Parathyroid adenoma (tissue), 2 donors: Measurements from ENCODE around the gene SYDE2.
A peak's percentile ranks its signal among the peaks of the same experiment; 100 is the strongest.

ENCODE experiments used
- H2AFZ ChIP-seq: fragments of 300-600 bp; sonication (generic); one replicate; pipeline ENCODE4 v1.7.0; 2017; ENCODE audit warnings: antibody characterized with exemption, mild to moderate bottlenecking
- H3K27ac ChIP-seq: fragments of 300-600 bp; sonication (generic); one replicate; pipeline ENCODE4 v1.7.0; 2017
- H3K27me3 ChIP-seq: fragments of 300-600 bp; sonication (generic); one replicate; pipeline ENCODE4 v1.7.0; 2017; ENCODE audit warnings: low read length; ENCODE audit not compliant: control insufficient read depth, insufficient read depth
- H3K36me3 ChIP-seq: fragments of 300-600 bp; sonication (generic); one replicate; pipeline ENCODE4 v1.7.0; 2017; ENCODE audit warnings: low read length; ENCODE audit not compliant: control insufficient read depth, insufficient read depth
- H3K4me1 ChIP-seq: fragments of 300-600 bp; sonication (generic); one replicate; pipeline ENCODE4 v1.7.0; 2017; ENCODE audit warnings: control low read depth
- H3K4me2 ChIP-seq: fragments of 300-600 bp; sonication (generic); one replicate; pipeline ENCODE4 v1.7.0; 2017; ENCODE audit warnings: low read length
- H3K4me3 ChIP-seq: fragments of 300-600 bp; sonication (generic); one replicate; pipeline ENCODE4 v1.7.0; 2017; ENCODE audit warnings: low read depth, low read length
- H3K79me2 ChIP-seq: fragments of 300-600 bp; sonication (generic); one replicate; pipeline ENCODE4 v1.7.0; 2017; ENCODE audit warnings: control low read depth
- H3K9ac ChIP-seq: fragments of 300-600 bp; sonication (generic); one replicate; pipeline ENCODE4 v1.7.0; 2017; ENCODE audit warnings: mild to moderate bottlenecking
- H3K9me3 ChIP-seq: fragments of 300-600 bp; sonication (generic); one replicate; pipeline ENCODE4 v1.7.0; 2017; ENCODE audit warnings: low read length; ENCODE audit not compliant: control insufficient read depth
- TF ChIP-seq, protein P1 (sequence below): fragments of 300-600 bp; sonication (generic); IDR thresholded peaks from one replicate; pipeline ENCODE4 v1.7.0; 2017; ENCODE audit warnings: antibody characterized with exemption, mild to moderate bottlenecking
- donor health status: primary hyperparathyroidism.

Gene SYDE2

DNA sequence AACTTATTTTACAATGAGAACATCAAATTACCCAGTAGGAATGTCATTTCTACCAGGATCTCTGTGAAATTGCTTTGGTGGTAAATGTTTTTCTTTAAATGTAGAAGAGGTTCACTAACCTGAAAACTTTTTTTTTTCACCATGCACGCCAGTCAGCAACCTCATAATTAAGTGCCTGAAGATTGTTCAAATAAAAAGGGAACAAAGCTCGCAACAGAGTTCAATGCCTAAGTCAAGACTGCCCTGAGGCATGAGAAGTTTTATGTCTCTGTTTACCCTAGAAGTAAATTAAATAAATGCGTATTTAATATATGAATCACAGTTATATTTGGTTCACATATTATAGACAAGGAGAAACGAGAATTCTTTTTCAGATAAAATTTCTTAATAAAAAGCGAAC, 13.8 kb upstream of the SYDE2 start:
- Histone ChIP-seq H3K9ac (no peak overlapping the region), H3K36me3 (no peaks in the 10 kb centered on the region), H3K4me2 (no peak overlapping the region), H2AFZ (no peak overlapping the region), H3K4me1 (no peaks in the 10 kb centered on the region), H3K4me3 (no peak overlapping the region), H3K27ac (no peak overlapping the region), H3K9me3 (no peaks in the 10 kb centered on the region), H3K27me3 (no peaks in the 10 kb centered on the region), H3K79me2 (no peaks in the 10 kb centered on the region)
- TF ChIP-seq, protein P1, sequence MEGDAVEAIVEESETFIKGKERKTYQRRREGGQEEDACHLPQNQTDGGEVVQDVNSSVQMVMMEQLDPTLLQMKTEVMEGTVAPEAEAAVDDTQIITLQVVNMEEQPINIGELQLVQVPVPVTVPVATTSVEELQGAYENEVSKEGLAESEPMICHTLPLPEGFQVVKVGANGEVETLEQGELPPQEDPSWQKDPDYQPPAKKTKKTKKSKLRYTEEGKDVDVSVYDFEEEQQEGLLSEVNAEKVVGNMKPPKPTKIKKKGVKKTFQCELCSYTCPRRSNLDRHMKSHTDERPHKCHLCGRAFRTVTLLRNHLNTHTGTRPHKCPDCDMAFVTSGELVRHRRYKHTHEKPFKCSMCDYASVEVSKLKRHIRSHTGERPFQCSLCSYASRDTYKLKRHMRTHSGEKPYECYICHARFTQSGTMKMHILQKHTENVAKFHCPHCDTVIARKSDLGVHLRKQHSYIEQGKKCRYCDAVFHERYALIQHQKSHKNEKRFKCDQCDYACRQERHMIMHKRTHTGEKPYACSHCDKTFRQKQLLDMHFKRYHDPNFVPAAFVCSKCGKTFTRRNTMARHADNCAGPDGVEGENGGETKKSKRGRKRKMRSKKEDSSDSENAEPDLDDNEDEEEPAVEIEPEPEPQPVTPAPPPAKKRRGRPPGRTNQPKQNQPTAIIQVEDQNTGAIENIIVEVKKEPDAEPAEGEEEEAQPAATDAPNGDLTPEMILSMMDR: no peak

DNA sequence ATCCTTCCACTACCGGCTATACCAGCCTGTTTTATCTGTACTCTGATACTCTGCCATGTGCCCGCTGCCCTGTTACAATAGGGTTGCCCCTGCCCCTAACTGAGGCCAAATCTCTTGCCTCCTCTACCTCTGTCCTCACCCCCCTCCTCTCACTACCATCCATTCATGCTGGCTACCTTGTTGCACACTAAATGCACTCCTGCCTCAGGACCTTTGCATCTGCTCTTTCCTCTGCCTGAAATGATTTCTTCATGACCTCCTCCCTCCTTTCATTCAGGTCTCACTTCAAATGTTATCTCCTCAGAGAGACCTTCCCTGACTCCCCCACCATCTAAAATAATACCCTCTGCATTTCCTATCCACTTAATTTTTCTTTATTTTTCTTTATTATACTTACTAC, 7.7 kb upstream of the SYDE2 start:
- Histone ChIP-seq H3K27ac (no peak overlapping the region), H3K36me3 (no peaks in the 10 kb centered on the region), H3K9ac (no peak overlapping the region), H3K9me3 (no peaks in the 10 kb centered on the region), H3K79me2 (no peaks in the 10 kb centered on the region), H3K4me2 (no peak overlapping the region), H3K4me3 (no peak overlapping the region), H3K4me1 (no peaks in the 10 kb centered on the region), H3K27me3 (no peaks in the 10 kb centered on the region), H2AFZ (no peak overlapping the region)
- TF ChIP-seq, protein P1: no peak

DNA sequence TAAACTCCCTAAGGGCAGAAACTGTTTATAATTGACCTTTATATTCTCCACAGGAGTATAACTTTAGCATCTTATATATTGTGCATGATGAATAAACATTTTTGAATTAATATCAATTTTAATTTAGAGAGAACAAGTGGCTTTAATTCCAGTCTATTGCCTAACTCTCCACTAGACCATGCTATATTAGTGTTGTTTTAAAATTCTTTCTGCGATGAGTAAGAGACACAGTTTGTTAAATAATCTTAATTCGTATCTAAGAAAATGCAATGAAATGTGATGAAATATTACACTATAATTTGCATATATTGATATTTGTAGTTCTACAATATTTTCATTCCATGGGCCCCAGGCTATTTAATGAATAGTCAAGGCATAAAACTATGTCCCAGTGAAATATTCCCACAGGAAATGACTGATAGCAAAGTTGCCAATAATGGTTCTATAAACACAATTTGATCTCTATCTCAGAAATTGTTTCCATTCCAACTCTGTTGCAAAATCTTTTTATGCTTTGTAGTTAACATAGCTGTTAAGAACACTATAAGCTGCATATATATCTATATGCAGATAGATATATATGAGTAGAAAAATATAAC, 2.9 kb upstream of the SYDE2 start:
- Histone ChIP-seq H3K27me3 (no peaks in the 10 kb centered on the region), H3K79me2 (no peaks in the 10 kb centered on the region), H3K27ac (no peak overlapping the region), H3K9ac (no peak overlapping the region), H3K9me3 (no peaks in the 10 kb centered on the region), H3K4me3 (no peak overlapping the region), H3K4me1 (no peaks in the 10 kb centered on the region), H3K4me2 (no peak overlapping the region), H2AFZ (no peak overlapping the region), H3K36me3 (no peaks in the 10 kb centered on the region)
- TF ChIP-seq, protein P1: no peak

DNA sequence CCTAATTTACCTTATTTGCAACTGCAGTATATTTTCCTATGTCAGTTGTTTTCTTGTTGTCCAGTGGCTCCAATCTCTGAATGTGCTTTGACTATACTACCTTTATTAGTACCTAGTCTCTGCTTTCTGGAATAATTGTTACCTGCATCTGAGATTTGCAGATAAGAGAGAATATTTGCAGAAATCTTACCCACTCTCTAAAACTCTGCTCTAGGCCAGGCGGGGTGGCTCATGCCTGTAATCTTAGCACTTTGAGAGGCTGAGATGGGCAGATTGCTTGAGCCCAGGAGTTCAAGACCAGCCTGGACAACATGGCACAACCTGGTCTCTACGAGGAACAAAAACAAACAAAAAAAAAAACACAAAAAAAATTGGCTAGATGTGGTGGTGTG, 2.0 kb upstream of the SYDE2 start:
- Histone ChIP-seq H3K4me3 (no peak overlapping the region), H3K79me2 (no peaks in the 10 kb centered on the region)

More for the DNA sequence above, 2.0 kb upstream of the SYDE2 start:
- TF ChIP-seq, protein P1: no peak
- Histone ChIP-seq H3K36me3 (no peaks in the 10 kb centered on the region), H3K4me1 (no peaks in the 10 kb centered on the region), H2AFZ (no peak overlapping the region), H3K27ac (no peak overlapping the region), H3K9ac (no peak overlapping the region), H3K9me3 (no peaks in the 10 kb centered on the region), H3K4me2 (peak overlapping the region; percentile 95), H3K27me3 (no peaks in the 10 kb centered on the region)
